Measurements from ENCODE around the gene SPN. TPM values are rescaled to one million over a fixed set of nuclear protein-coding genes. Genes with fewer than 3 reads are reported as not detected.
"Not testable (repeated sequence)": the region's sequence is repeated elsewhere in the genome, so short reads cannot be mapped to it uniquely, and the experiment has no call there.

Gene SPN
- total RNA-seq, 4 donors from 2014 or later: 4.0 to 5.7 (median 4.7) TPM

DNA sequence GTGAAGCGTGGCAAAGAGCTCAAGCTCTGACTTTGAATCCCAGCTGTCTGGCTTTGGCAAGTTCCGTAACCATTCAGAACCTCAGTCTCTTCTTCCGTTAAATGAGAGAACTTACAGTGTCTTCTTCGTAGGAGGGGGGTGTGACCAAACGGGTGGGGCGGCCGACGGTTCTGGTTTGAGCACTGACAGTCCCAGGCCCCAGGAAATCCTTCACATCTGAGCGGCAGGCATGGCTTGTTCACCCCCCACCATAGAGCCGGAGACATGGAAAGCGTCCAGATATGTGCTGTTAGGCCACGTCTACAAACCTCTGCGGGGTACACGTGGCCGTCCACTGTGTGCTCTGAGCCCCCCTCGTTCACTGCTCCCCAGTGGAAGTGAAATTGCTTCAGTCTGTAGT lies 27.1 kb upstream of the SPN start:
- intact Hi-C loops (cut with DNase I; ENCODE audit: low total_unique reads); DNase-seq (ENCODE audit: low spot score in 2 of 2); H3K4me3 ChIP-seq (ENCODE audit: low read depth, poor library complexity, severe bottlenecking): not testable (repeated sequence)
- WGBS, 2 donors: 62 to 77% methylated on average over 9 to 11 of the region's 16 CpGs

DNA sequence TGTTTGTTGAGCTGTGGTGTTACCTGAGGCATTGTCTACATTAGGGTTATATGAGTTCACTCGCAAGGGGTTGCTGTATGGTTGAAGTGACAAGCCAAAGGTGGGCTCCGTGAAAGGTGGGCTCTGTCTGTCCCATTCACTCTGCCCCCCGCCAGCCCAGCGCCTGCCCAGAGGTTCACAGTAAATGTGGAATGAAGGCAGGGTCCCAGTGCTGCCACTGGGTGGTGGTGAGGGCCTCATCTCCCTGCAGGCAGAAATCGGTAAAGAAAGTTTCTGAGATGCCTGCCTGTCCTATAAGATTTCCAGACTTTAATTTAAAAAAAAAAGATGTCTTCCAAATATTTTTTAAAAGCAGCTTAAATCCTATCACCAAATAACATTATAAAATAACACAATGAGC lies 26.7 kb upstream of the SPN start:
- intact Hi-C loops (cut with DNase I; ENCODE audit: low total_unique reads); H3K4me3 ChIP-seq (ENCODE audit: low read depth, poor library complexity, severe bottlenecking); DNase-seq (ENCODE audit: low spot score in 2 of 2): not testable (repeated sequence)
- WGBS, 2 donors: 50 to 82% methylated on average over 1 to 3 of the region's 5 CpGs

DNA sequence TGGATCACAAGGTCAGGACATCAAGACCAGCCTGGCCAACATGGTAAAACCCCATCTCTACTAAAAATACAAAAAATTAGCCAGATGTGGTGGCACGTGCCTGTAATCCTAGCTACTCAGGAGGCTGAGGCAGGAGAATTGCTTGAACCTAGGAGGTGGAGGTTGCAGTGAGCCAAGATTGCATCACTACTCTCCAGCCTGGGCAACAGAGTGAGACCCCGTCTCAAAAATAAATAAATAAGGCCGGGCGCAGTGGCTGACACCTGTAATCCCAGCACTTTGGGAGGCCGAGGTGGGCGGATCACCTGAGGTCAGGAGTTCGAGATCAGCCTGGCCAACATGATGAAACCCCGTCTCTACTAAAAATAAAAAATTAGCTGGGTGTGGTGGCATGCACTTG lies 24.3 kb upstream of the SPN start:
- intact Hi-C loops (cut with DNase I; ENCODE audit: low total_unique reads); DNase-seq (ENCODE audit: low spot score in 2 of 2); H3K4me3 ChIP-seq (ENCODE audit: low read depth, poor library complexity, severe bottlenecking): not testable (repeated sequence)
- WGBS, 2 donors: 94 to 96% methylated on average over 8 of the region's 8 CpGs

DNA sequence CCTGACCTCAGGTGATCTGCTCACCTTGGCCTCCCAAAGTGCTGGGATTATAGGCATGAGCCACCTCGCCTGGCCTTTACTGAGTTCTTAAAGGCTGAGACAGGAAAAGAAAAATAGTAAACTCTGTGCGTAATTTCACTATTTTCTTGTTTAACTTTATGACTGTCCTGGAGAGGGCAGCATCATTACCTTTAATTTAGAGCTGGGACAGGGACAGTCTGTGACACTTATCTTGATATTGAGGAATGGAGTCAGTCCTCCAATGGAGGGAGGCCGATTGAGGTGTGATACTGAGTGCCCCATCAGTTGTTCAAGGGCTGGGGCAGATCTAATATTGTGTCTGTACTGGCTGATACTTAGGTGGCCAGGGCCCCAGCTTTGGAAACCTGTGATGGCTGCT lies 21.5 kb upstream of the SPN start:
- no peak for DNase-seq (ENCODE audit: low spot score in 2 of 2)
- TF ChIP-seq, protein P1, sequence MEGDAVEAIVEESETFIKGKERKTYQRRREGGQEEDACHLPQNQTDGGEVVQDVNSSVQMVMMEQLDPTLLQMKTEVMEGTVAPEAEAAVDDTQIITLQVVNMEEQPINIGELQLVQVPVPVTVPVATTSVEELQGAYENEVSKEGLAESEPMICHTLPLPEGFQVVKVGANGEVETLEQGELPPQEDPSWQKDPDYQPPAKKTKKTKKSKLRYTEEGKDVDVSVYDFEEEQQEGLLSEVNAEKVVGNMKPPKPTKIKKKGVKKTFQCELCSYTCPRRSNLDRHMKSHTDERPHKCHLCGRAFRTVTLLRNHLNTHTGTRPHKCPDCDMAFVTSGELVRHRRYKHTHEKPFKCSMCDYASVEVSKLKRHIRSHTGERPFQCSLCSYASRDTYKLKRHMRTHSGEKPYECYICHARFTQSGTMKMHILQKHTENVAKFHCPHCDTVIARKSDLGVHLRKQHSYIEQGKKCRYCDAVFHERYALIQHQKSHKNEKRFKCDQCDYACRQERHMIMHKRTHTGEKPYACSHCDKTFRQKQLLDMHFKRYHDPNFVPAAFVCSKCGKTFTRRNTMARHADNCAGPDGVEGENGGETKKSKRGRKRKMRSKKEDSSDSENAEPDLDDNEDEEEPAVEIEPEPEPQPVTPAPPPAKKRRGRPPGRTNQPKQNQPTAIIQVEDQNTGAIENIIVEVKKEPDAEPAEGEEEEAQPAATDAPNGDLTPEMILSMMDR (IDR thresholded peaks at IDR 0.05): no peak
- no peak for TF ChIP-seq POLR2A (IDR thresholded peaks at IDR 0.05)
- intact Hi-C loops (cut with DNase I; ENCODE audit: low total_unique reads): no loop called here
- WGBS, 2 donors: 61 to 83% methylated on average over 3 of the region's 3 CpGs
- no peak overlapping the region for H3K4me3 ChIP-seq (ENCODE audit: low read depth, poor library complexity, severe bottlenecking)

DNA sequence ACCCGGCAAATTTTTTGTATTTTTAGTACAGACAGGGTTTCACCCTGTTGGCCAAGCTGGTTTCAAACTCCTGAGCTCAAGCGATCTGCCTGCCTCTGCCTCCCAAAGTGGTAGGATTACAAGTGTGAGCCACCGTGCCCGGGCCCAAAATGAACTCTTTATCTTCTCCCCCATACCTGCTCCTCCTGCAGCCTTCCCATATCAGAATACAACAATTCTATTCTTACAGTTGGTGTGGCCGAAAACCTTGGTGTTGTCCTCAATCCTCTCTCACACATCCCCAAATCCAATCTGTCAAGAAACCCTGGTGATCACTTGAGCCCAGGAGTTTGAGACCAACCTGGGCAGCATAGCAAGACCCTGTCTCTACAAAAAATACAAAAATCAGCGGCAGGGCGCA lies 19.5 kb upstream of the SPN start:
- intact Hi-C loops (cut with DNase I; ENCODE audit: low total_unique reads): no loop called here
- DNase-seq (ENCODE audit: low spot score in 2 of 2): no peak
- WGBS, 2 donors: 97 to 99% methylated on average over 7 of the region's 7 CpGs
- no peak overlapping the region for H3K4me3 ChIP-seq (ENCODE audit: low read depth, poor library complexity, severe bottlenecking)
- TF ChIP-seq, protein P1 (IDR thresholded peaks at IDR 0.05): no peak
- no peak for TF ChIP-seq POLR2A (IDR thresholded peaks at IDR 0.05)

DNA sequence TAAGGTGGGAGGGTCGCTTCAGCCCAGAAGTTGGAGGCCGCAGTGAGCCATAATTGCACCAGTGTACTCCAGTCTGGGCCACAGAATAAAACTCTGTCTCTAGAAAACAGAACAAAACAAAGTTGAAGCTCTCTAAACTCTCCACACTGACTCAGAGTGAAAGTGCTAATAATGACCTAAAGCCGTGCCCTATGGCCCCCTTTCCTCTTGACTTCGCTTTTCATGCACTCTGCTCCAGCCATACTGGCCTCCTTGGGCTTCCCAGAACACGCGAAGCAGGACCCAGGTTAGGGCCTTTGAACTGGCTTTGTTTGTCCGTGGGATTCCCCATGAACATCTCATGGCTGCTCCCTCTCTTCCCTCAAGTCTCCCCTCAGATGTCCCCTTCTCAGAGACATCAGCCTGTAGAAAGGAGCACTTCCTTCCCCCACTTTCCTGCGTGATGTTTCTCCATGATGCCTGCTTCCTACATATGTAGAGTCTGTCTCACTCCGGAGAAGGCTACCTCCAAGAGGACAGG lies 18.6 kb upstream of the SPN start:
- H3K4me3 ChIP-seq (ENCODE audit: low read depth, poor library complexity, severe bottlenecking): no peak overlapping the region
- 88% methylated on average over 9 of the region's 9 CpGs for WGBS, 2 donors
- intact Hi-C loops (cut with DNase I; ENCODE audit: low total_unique reads): no loop called here
- DNase-seq (ENCODE audit: low spot score in 2 of 2): no peak
- TF ChIP-seq, protein P1 (IDR thresholded peaks at IDR 0.05): no peak
- no peak for TF ChIP-seq POLR2A (IDR thresholded peaks at IDR 0.05)

DNA sequence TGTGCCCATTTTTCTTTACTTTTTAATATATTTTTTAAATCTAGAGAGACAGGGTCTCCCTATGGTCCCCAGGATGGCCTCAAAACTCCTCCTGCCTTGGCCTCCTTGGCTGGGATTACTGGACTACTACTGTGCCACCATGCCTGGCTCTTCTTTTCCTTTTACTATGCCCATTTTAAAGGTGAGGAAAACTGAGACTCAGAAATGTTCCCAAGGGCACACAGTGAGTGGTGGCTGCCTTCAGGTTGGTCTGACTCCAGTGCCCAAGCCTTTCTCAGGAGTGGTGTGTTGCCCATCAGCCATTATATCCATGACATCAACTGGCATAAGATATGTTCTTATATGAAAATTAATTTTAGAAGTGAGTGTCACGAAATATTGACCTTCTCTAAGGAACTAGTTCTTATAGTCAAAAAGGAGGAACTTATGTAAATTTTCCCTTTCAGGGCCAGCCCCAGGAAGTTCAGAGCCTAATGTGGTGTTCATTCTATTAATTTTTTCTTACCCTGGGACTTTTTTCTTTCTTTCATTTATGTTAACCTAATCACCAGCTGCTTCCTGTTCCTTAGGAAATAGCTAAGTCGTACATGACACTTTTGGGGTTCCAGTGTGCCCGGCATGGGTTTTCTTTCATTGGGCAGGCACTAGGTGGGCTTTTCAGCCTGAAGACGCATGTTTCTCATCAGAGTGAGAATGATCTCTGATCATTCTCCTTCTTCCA lies 17.9 kb upstream of the SPN start:
- no peak overlapping the region for H3K4me3 ChIP-seq (ENCODE audit: low read depth, poor library complexity, severe bottlenecking)
- no peak for DNase-seq (ENCODE audit: low spot score in 2 of 2)
- TF ChIP-seq, protein P1 (IDR thresholded peaks at IDR 0.05): no peak
- no peak for TF ChIP-seq POLR2A (IDR thresholded peaks at IDR 0.05)
- WGBS, 2 donors: 70 to 87% methylated on average over 4 of the region's 4 CpGs
- intact Hi-C loops (cut with DNase I; ENCODE audit: low total_unique reads): no loop called here
